Caco-2 (cell line): ENCODE results near the gene NSUN6. TPM values are rescaled to one million over a fixed set of nuclear protein-coding genes. Genes with fewer than 3 reads are reported as not detected.

ENCODE experiments used
- BruUV-seq: library from RNA; stranded (reverse); fragments of 400-500 nt; replicated peaks from 2 replicates; lab custom pipeline; 2021; lab: Mats Ljungman, UMichigan
- CTCF ChIA-PET: fragments of 300-600 bp; sonication (Branson Sonifier 250); formaldehyde crosslinking; loops from one replicate; lab custom pipeline; 2022; ENCODE audit warnings: antibody characterized with exemption; lab: Charles Lee
- POLR2A ChIA-PET: fragments of 300-600 bp; sonication (Branson Sonifier 250); formaldehyde crosslinking; loops from one replicate; lab custom pipeline; 2022; ENCODE audit warnings: antibody characterized with exemption; lab: Charles Lee
- DNase-seq, 2 experiments: peaks; one replicate each; pipeline versions ENCODE4 v3.0.0 to v3.0.0-alpha.2; 2020 to 2022
- H3K27me3 ChIP-seq: replicated peaks from 2 replicates; pipeline ENCODE4 v1.6.0; 2011; ENCODE audit warnings: low read length; ENCODE audit not compliant: control insufficient read depth, insufficient read depth
- H3K36me3 ChIP-seq: 2 replicates; pipeline ENCODE4 v1.5.1; 2011; ENCODE audit warnings: low read length; ENCODE audit not compliant: control insufficient read depth, insufficient read depth
- H3K4me1 ChIP-seq: fragments of 250-450 bp; sonication (Bioruptor Pico); 2 replicates; pipeline ENCODE4 v1.5.1; 2020; ENCODE audit warnings: mild to moderate bottlenecking
- H3K4me3 ChIP-seq: 2 replicates; pipeline ENCODE4 v1.5.1; 2011; ENCODE audit warnings: low read depth, mild to moderate bottlenecking, control low read depth, low read length
- H3K9me3 ChIP-seq: fragments of 250-450 bp; sonication (Bioruptor Pico); 2 replicates; pipeline ENCODE4 v1.5.1; 2020; ENCODE audit warnings: mild to moderate bottlenecking, moderate library complexity
- H3K27ac Mint-ChIP-seq: one replicate; pipeline ENCODE4 v1.8.0; 2022; ENCODE audit warnings: mixed read lengths; ENCODE audit not compliant: unreplicated experiment
- H3K27me3 Mint-ChIP-seq: one replicate; pipeline ENCODE4 v1.8.0; 2022; ENCODE audit warnings: mixed read lengths; ENCODE audit not compliant: insufficient read depth, unreplicated experiment
- H3K36me3 Mint-ChIP-seq: one replicate; pipeline ENCODE4 v1.8.0; 2022; ENCODE audit warnings: mild to moderate bottlenecking, mixed read lengths; ENCODE audit not compliant: insufficient read depth, unreplicated experiment
- H3K4me1 Mint-ChIP-seq: one replicate; pipeline ENCODE4 v1.8.0; 2022; ENCODE audit warnings: low read depth, mixed read lengths; ENCODE audit not compliant: unreplicated experiment
- H3K4me3 Mint-ChIP-seq: one replicate; pipeline ENCODE4 v1.8.0; 2022; ENCODE audit warnings: mild to moderate bottlenecking, moderate library complexity, mixed read lengths; ENCODE audit not compliant: unreplicated experiment
- H3K9me3 Mint-ChIP-seq: one replicate; pipeline ENCODE4 v1.8.0; 2022; ENCODE audit warnings: mixed read lengths; ENCODE audit not compliant: unreplicated experiment
- CTCF ChIP-seq, 2 experiments: fragments of 200-600 bp in 1 of 2; IDR thresholded peaks; 1 replicate in 1 of 2; 2 replicates in 1 of 2; pipeline versions ENCODE4 v1.5.1 to v1.8.0; 2011 to 2022; ENCODE audit warnings: antibody characterized with exemption in 1 of 2, control low read depth in 1 of 2, inconsistent platforms in 1 of 2, low read depth in 1 of 2, low read length in 1 of 2, mild to moderate bottlenecking in 1 of 2, moderate library complexity in 1 of 2; ENCODE audit not compliant: insufficient read depth in 1 of 2, severe bottlenecking in 1 of 2, unreplicated experiment in 1 of 2
- intact Hi-C: fragments of 100-400 bp; cut with micrococcal nuclease; formaldehyde crosslinking; loops from one replicate; pipeline ENCODE4 v1.10.0; 2022; ENCODE audit not compliant: unreplicated experiment
- total RNA-seq: library from RNA; stranded (reverse); gene quantifications from 2 replicates; pipeline ENCODE4 v1.2.3, GENCODE V29; 2022

Gene NSUN6
- total RNA-seq, 1 experiment from 2014 or later, result 17.3 TPM

- intact Hi-C loops, result no loop called here
- Histone ChIP-seq H3K9me3 (peaks cover 2% of the 10 kb centered on the region; the same call in 1 of the 2 replicates), H3K4me1 (no peaks in the 10 kb centered on the region), H3K27me3 (no peaks in the 10 kb centered on the region), H3K36me3 (no peaks in the 10 kb centered on the region), H3K4me3 (no peak overlapping the region)
- Mint-ChIP-seq H3K27me3 (no peaks in the 10 kb centered on the region), H3K9me3 (no peaks in the 10 kb centered on the region), H3K27ac (no peak overlapping the region), H3K36me3 (peaks cover 4% of the 10 kb centered on the region), H3K4me1 (no peaks in the 10 kb centered on the region), H3K4me3 (no peak overlapping the region)
- CTCF ChIA-PET, result no interaction called here
- no peak for DNase-seq
- POLR2A ChIA-PET, result no interaction called here
- BruUV-seq, result no TSS peak
- TF ChIP-seq CTCF (IDR thresholded peaks at IDR 0.05; ENCODE audit: insufficient read depth in 1 of 2, low read depth in 1 of 2, low read length in 1 of 2, severe bottlenecking in 1 of 2, unreplicated experiment in 1 of 2), result no peak
Observed at GRCh38 chr10:18551473-18551872, 99.9 kb downstream of the NSUN6 start.

- no peaks in the 10 kb centered on the region for H3K27me3 ChIP-seq
- no peak overlapping the region for H3K4me3 Mint-ChIP-seq
- no peaks in the 10 kb centered on the region for H3K9me3 ChIP-seq
- no TSS peak for BruUV-seq
- no peak overlapping the region for H3K27ac Mint-ChIP-seq
- no peak for TF ChIP-seq CTCF (IDR thresholded peaks at IDR 0.05; ENCODE audit: insufficient read depth in 1 of 2, low read depth in 1 of 2, low read length in 1 of 2, severe bottlenecking in 1 of 2, unreplicated experiment in 1 of 2)
- no peaks in the 10 kb centered on the region for H3K9me3 Mint-ChIP-seq
- no peaks in the 10 kb centered on the region for H3K27me3 Mint-ChIP-seq
- CTCF ChIA-PET, result no interaction called here
- H3K4me3 ChIP-seq, result no peak overlapping the region
- intact Hi-C loops, result no loop called here
- no peak for DNase-seq
- H3K4me1 ChIP-seq, result no peaks in the 10 kb centered on the region
- peaks cover 4% of the 10 kb centered on the region for H3K36me3 Mint-ChIP-seq
- H3K4me1 Mint-ChIP-seq, result no peaks in the 10 kb centered on the region
- H3K36me3 ChIP-seq, result no peaks in the 10 kb centered on the region
- POLR2A ChIA-PET, result no interaction called here
Observed at GRCh38 chr10:18549105-18549504, 102.3 kb downstream of the NSUN6 start.

- no peaks in the 10 kb centered on the region for H3K27me3 Mint-ChIP-seq
- no peaks in the 10 kb centered on the region for H3K27me3 ChIP-seq
- no TSS peak for BruUV-seq
- no peak overlapping the region for H3K4me3 ChIP-seq
- intact Hi-C loops, result no loop called here
- POLR2A ChIA-PET, result no interaction called here
- no peaks in the 10 kb centered on the region for H3K36me3 ChIP-seq
- no peaks in the 10 kb centered on the region for H3K9me3 Mint-ChIP-seq
- no peaks in the 10 kb centered on the region for H3K9me3 ChIP-seq
- CTCF ChIA-PET, result no interaction called here
- no peaks in the 10 kb centered on the region for H3K36me3 Mint-ChIP-seq
- H3K4me1 ChIP-seq, result 0 out of 2 replicates have a peak, but pooled peaks cover 3% of the 10 kb centered on the region
- DNase-seq, result no peak
- no peak for TF ChIP-seq CTCF (IDR thresholded peaks at IDR 0.05; ENCODE audit: insufficient read depth in 1 of 2, low read depth in 1 of 2, low read length in 1 of 2, severe bottlenecking in 1 of 2, unreplicated experiment in 1 of 2)
- H3K4me3 Mint-ChIP-seq, result no peak overlapping the region
- H3K27ac Mint-ChIP-seq, result no peak overlapping the region
- peaks cover 6% of the 10 kb centered on the region for H3K4me1 Mint-ChIP-seq
Observed at GRCh38 chr10:18545621-18546305, 105.6 kb downstream of the NSUN6 start.
